ENCODE data around the gene PLEKHG4. TPM values are rescaled to one million over a fixed set of nuclear protein-coding genes. Genes with fewer than 3 reads are reported as not detected.

Gene PLEKHG4
- polyA plus RNA-seq, 1 donor = 9.2 TPM

GRCh38 chr16:67264866-67265265 is 14.5 kb upstream of the PLEKHG4 start:
- no peak overlapping the region for H3K4me3 ChIP-seq (ENCODE audit: low read length)
- DNase-seq = no peak
- WGBS (ENCODE audit: insufficient coverage, low lambda C conversion rate) = no CpG with 5 or more reads among the region's 5 CpGs

DNA sequence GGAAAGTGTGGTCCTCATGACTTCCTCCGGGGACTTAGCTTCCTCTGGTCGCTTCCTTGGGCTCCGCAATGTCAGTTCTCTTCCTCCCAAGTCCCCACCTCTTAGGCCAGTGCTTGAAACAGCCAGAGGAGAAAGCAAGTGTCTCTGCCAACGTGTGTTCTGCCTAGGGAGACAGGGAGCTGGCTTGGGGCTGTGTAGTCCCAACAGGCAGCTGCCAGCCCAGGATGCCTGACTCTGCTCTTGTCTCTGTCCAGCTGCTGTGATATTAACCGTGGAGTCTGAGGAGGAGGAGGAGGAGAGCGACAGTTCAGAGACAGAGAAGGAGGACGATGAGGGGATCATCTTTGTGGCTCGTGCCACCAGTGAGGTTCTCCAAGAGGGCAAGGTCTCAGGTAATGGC is 13.5 kb upstream of the PLEKHG4 start:
- no CpG with 5 or more reads among the region's 8 CpGs for WGBS (ENCODE audit: insufficient coverage, low lambda C conversion rate)
- H3K27ac ChIP-seq (ENCODE audit: low read length) = no peak overlapping the region
- no peak overlapping the region for H3K4me3 ChIP-seq (ENCODE audit: low read length)
- H3K27me3 ChIP-seq (ENCODE audit: control insufficient read depth, insufficient read depth, low read length) = peaks cover 18% of the 10 kb centered on the region
- peaks cover 7% of the 10 kb centered on the region for H3K4me1 ChIP-seq (ENCODE audit: control insufficient read depth, insufficient read depth, low read length)
- no peaks in the 10 kb centered on the region for H3K9me3 ChIP-seq (ENCODE audit: control insufficient read depth, low read depth, low read length)
- DNase-seq = no peak
- H3K36me3 ChIP-seq (ENCODE audit: control insufficient read depth, insufficient read depth, low read length) = no peaks in the 10 kb centered on the region

More at GRCh38 chr16:67264866-67265265, 14.5 kb upstream of the PLEKHG4 start:
- H3K9me3 ChIP-seq (ENCODE audit: control insufficient read depth, low read depth, low read length) = no peaks in the 10 kb centered on the region
- H3K36me3 ChIP-seq (ENCODE audit: control insufficient read depth, insufficient read depth, low read length) = no peaks in the 10 kb centered on the region
- peaks cover 7% of the 10 kb centered on the region for H3K4me1 ChIP-seq (ENCODE audit: control insufficient read depth, insufficient read depth, low read length)
- H3K27me3 ChIP-seq (ENCODE audit: control insufficient read depth, insufficient read depth, low read length) = peaks cover 18% of the 10 kb centered on the region
- no peak overlapping the region for H3K27ac ChIP-seq (ENCODE audit: low read length)

GRCh38 chr16:67268136-67268579 is 11.2 kb upstream of the PLEKHG4 start:
- Histone ChIP-seq H3K9me3 (ENCODE audit: control insufficient read depth, low read depth, low read length) (no peaks in the 10 kb centered on the region), H3K27ac (ENCODE audit: low read length) (peak overlapping the region; percentile 30), H3K27me3 (ENCODE audit: control insufficient read depth, insufficient read depth, low read length) (peaks cover 18% of the 10 kb centered on the region), H3K4me3 (ENCODE audit: low read length) (no peak overlapping the region), H3K4me1 (ENCODE audit: control insufficient read depth, insufficient read depth, low read length) (peaks cover 7% of the 10 kb centered on the region), H3K36me3 (ENCODE audit: control insufficient read depth, insufficient read depth, low read length) (no peaks in the 10 kb centered on the region)
- WGBS (ENCODE audit: insufficient coverage, low lambda C conversion rate) = no CpG with 5 or more reads among the region's 5 CpGs
- peak; percentile 86 to 87 for DNase-seq

GRCh38 chr16:67269766-67270165 is 9.6 kb upstream of the PLEKHG4 start:
- Histone ChIP-seq H3K4me1 (ENCODE audit: control insufficient read depth, insufficient read depth, low read length) (peaks cover 7% of the 10 kb centered on the region), H3K27ac (ENCODE audit: low read length) (no peak overlapping the region), H3K27me3 (ENCODE audit: control insufficient read depth, insufficient read depth, low read length) (peaks cover 8% of the 10 kb centered on the region), H3K4me3 (ENCODE audit: low read length) (no peak overlapping the region), H3K9me3 (ENCODE audit: control insufficient read depth, low read depth, low read length) (no peaks in the 10 kb centered on the region), H3K36me3 (ENCODE audit: control insufficient read depth, insufficient read depth, low read length) (no peaks in the 10 kb centered on the region)
- DNase-seq = no peak
- WGBS (ENCODE audit: insufficient coverage, low lambda C conversion rate) = no CpG with 5 or more reads among the region's 5 CpGs

DNA sequence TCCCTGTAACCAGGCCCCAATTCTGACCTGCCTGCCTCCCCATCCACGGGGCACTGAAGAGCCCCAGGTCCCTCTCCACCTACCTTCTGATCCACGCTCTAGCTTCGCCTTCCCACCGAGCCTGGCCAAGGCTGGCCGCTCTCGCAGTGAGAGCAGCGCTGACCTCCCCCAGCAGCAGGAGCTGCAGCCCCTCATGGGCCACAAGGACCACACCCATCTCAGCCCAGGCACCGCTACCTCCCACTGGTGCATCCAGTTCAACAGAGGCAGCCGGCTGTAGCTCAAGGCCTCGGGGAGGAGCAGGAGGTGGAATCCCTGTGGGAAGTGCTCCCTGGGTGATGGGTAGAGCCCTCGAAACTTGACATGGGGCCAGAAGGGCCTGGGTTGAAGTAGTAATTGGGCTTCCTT is 8.4 kb upstream of the PLEKHG4 start:
- 100% methylated on average over 1 of the region's 11 CpGs for WGBS (ENCODE audit: insufficient coverage, low lambda C conversion rate)
- peaks cover 7% of the 10 kb centered on the region for H3K4me1 ChIP-seq (ENCODE audit: control insufficient read depth, insufficient read depth, low read length)

DNA sequence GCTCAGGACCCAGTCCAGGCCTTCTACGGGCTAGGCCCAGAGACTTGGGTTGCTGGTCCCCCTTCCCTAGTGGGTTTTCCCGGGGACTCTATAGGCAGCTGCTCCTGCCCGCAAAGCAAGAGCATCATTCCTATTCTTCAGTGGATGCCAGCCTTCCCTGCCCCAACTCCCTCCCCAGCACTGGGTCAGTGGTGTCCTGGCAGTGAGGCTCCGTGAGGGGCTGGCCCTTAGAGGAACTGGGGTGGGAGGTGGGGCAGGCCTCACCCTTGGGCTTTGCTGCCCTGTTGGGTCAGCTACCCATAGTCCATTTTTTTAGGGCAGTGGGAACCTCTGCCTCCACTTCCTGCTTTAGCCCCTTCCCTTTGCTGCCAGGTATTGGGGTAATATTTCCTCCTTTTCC is 7.9 kb upstream of the PLEKHG4 start:
- Histone ChIP-seq H3K9me3 (ENCODE audit: control insufficient read depth, low read depth, low read length) (no peaks in the 10 kb centered on the region), H3K4me1 (ENCODE audit: control insufficient read depth, insufficient read depth, low read length) (peaks cover 7% of the 10 kb centered on the region), H3K36me3 (ENCODE audit: control insufficient read depth, insufficient read depth, low read length) (peaks cover 2% of the 10 kb centered on the region), H3K27ac (ENCODE audit: low read length) (no peak overlapping the region), H3K27me3 (ENCODE audit: control insufficient read depth, insufficient read depth, low read length) (no peaks in the 10 kb centered on the region), H3K4me3 (ENCODE audit: low read length) (no peak overlapping the region)
- no CpG with 5 or more reads among the region's 4 CpGs for WGBS (ENCODE audit: insufficient coverage, low lambda C conversion rate)
- no peak for DNase-seq

More for the DNA sequence above, 8.4 kb upstream of the PLEKHG4 start:
- H3K9me3 ChIP-seq (ENCODE audit: control insufficient read depth, low read depth, low read length) = no peaks in the 10 kb centered on the region
- no peaks in the 10 kb centered on the region for H3K36me3 ChIP-seq (ENCODE audit: control insufficient read depth, insufficient read depth, low read length)
- H3K4me3 ChIP-seq (ENCODE audit: low read length) = no peak overlapping the region
- no peak overlapping the region for H3K27ac ChIP-seq (ENCODE audit: low read length)
- peaks cover 3% of the 10 kb centered on the region for H3K27me3 ChIP-seq (ENCODE audit: control insufficient read depth, insufficient read depth, low read length)
- DNase-seq = no peak

- Histone ChIP-seq H3K36me3 (ENCODE audit: control insufficient read depth, insufficient read depth, low read length) (peaks cover 10% of the 10 kb centered on the region), H3K9me3 (ENCODE audit: control insufficient read depth, low read depth, low read length) (peaks cover 5% of the 10 kb centered on the region), H3K27me3 (ENCODE audit: control insufficient read depth, insufficient read depth, low read length) (no peaks in the 10 kb centered on the region), H3K27ac (ENCODE audit: low read length) (no peak overlapping the region), H3K4me1 (ENCODE audit: control insufficient read depth, insufficient read depth, low read length) (peaks cover 20% of the 10 kb centered on the region), H3K4me3 (ENCODE audit: low read length) (no peak overlapping the region)
- DNase-seq = no peak
- no CpG with 5 or more reads among the region's 2 CpGs for WGBS (ENCODE audit: insufficient coverage, low lambda C conversion rate)
Observed at GRCh38 chr16:67275321-67275720, 4.0 kb upstream of the PLEKHG4 start.

DNA sequence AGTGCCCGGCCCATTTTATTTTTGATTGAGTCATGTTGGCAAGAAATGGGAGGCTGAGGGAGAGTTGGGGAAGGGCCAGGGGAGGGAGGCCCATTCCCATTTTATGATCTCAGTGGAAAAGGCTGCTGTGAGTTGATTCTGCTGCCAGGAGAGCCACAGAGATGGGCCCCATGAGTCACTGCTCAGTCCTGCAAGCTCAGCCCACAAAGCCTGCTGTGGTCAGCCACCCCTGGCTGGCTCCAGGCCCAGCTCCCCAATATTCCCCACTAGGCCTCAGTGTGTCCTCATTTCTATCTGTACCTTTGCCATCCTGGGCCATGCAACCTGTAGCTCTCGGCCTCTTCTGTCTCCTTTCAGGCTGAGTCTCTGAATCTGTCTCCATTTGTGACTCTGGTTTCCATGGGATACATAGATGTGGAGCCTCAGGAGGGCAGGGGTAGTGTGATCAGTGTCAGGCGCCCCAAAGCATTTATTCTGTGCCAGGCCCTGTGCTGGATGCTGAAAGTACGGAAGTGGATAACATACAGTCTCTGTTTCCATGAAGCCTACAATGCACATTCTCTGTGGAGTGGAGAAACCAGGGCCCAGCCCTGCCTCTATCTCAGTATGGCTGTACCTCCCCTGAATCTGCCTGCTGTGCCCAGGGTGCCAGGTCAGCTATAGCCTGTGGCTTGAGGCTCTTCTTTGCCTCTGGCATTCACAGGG is 1.9 kb upstream of the PLEKHG4 start:
- peak in 1 of 2 donors; percentile 44 for DNase-seq
- WGBS (ENCODE audit: insufficient coverage, low lambda C conversion rate) = 100% methylated on average over 1 of the region's 4 CpGs
- Histone ChIP-seq H3K27me3 (ENCODE audit: control insufficient read depth, insufficient read depth, low read length) (no peaks in the 10 kb centered on the region), H3K27ac (ENCODE audit: low read length) (peak overlapping the region; percentile 56), H3K36me3 (ENCODE audit: control insufficient read depth, insufficient read depth, low read length) (peaks cover 10% of the 10 kb centered on the region), H3K9me3 (ENCODE audit: control insufficient read depth, low read depth, low read length) (peaks cover 5% of the 10 kb centered on the region), H3K4me1 (ENCODE audit: control insufficient read depth, insufficient read depth, low read length) (peaks cover 20% of the 10 kb centered on the region), H3K4me3 (ENCODE audit: low read length) (no peak overlapping the region)

DNA sequence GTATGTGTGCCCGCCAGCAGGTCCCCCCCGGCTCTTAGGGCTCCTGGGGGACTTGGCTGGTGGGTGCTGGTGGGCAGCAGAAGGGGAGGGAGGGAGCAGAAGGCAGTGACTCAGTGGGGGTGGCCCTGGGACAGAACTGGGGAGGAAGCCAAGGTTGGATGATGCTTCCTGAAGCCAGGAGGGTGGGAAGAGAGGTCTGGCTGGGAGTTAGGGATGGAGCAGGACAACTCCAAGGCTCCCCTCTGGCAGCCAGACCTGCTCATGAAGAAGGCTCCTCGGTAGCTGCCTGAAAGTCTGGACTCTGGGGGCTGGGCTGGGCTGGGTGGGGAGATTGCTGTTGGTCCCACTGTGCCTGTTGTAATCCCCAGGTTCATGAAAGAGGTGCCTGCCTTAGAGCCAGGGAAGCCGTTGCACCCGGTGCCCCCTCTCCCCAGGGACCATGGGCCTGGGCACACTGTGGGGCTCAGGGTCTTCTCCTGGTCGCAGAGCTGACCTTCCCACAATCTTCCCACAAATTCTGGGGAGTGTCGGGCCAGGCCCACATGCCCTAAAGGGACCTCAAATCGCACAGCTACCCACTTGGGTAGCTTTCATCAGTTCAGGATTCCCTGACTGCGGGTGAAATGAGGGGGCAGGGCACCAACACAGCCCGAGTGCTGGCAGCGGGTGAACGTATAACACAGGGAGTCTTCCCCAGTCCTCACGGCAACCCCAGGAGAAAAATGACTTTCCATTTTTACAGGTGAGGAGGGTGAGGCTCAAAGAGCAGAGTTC is 1.1 kb upstream of the PLEKHG4 start:
- Histone ChIP-seq H3K27ac (ENCODE audit: low read length) (peak overlapping the region; percentile 56), H3K4me3 (ENCODE audit: low read length) (peak overlapping the region; percentile 55), H3K27me3 (ENCODE audit: control insufficient read depth, insufficient read depth, low read length) (no peaks in the 10 kb centered on the region), H3K9me3 (ENCODE audit: control insufficient read depth, low read depth, low read length) (peaks cover 5% of the 10 kb centered on the region), H3K36me3 (ENCODE audit: control insufficient read depth, insufficient read depth, low read length) (peaks cover 10% of the 10 kb centered on the region), H3K4me1 (ENCODE audit: control insufficient read depth, insufficient read depth, low read length) (peaks cover 20% of the 10 kb centered on the region)
- DNase-seq = no peak
- no CpG with 5 or more reads among the region's 13 CpGs for WGBS (ENCODE audit: insufficient coverage, low lambda C conversion rate)

- WGBS (ENCODE audit: insufficient coverage, low lambda C conversion rate) = no CpG with 5 or more reads among the region's 42 CpGs
- H3K27me3 ChIP-seq (ENCODE audit: control insufficient read depth, insufficient read depth, low read length) = no peaks in the 10 kb centered on the region
- peaks cover 5% of the 10 kb centered on the region for H3K9me3 ChIP-seq (ENCODE audit: control insufficient read depth, low read depth, low read length)
- peak in 1 of 2 donors; percentile 66 for DNase-seq
- H3K4me3 ChIP-seq (ENCODE audit: low read length) = peak overlapping the region; percentile 55
- H3K27ac ChIP-seq (ENCODE audit: low read length) = no peak overlapping the region
- peaks cover 10% of the 10 kb centered on the region for H3K36me3 ChIP-seq (ENCODE audit: control insufficient read depth, insufficient read depth, low read length)
- H3K4me1 ChIP-seq (ENCODE audit: control insufficient read depth, insufficient read depth, low read length) = peaks cover 20% of the 10 kb centered on the region
Observed at GRCh38 chr16:67278773-67279295, 498 bp upstream of the PLEKHG4 start.

All from large intestine (tissue), 3 donors.